Activated T-cell treated with anti-CD3 and anti-CD28 coated beads, Interleukin-2, amount 50 U/mL, for 48 hours (primary cell): ENCODE results near the gene GPR42.
"Not testable (repeated sequence)": the region's sequence is repeated elsewhere in the genome, so short reads cannot be mapped to it uniquely, and the experiment has no call there.

Experiments
- DNase-seq, 2 experiments: peaks; one replicate each; pipeline ENCODE4 v3.0.0-alpha.2; 2020

Gene GPR42

GRCh38 chr19:35363711-35364425 is 7.0 kb upstream of the GPR42 start:
- DNase-seq: peak; percentile 7 to 10

DNA sequence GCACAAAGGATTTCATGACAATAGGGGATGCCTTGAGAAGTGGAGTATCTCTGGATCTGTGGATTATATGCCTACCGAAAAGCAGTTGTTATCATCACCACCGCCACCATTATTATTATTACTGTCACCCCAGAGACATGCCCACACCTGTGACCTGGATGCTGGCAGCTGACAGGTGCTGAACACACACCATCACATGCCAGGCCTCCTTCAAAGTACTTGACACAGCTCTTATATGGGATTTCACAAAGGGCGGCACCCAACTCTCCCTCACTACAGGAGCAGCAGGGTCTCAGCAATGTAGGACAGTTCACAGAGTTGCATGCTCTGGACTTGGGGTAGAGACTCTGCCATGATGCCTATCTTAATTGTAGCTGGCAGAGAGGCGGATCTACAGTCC is 5.6 kb upstream of the GPR42 start:
- DNase-seq: peak in 1 of 2 experiments; percentile 7

GRCh38 chr19:35368378-35368777 is 2.5 kb upstream of the GPR42 start:
- DNase-seq: no peak

DNA sequence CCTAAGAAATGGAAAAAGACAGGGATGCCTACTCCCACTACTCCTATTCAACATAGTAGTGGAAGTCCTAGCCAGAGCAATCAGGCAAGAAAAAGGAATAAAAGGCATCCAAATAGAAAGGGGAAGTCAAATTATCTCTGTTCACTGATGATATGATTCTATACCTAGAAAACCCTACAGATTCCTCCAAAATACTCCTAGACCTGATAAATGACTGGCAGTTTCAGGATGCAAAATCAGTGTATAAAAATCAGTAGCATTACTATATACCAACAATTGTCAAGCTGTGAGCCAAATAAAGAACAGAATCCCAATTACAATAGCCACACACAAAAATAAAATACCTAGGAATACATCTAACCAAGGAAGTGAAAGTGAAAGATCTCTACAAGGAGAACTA is 1.3 kb upstream of the GPR42 start:
- DNase-seq: no peak

- peak in 1 of 2 experiments; percentile 1 for DNase-seq
These were observed 2.6 kb downstream of the GPR42 start for GRCh38 chr19:35373492-35373891.

- not testable (repeated sequence) for DNase-seq
These were observed 3.2 kb downstream of the GPR42 start for GRCh38 chr19:35374031-35374430.

- peak in 1 of 2 experiments; percentile 15 for DNase-seq
These were observed 4.8 kb downstream of the GPR42 start for GRCh38 chr19:35375505-35376307.

- DNase-seq: no peak
These were observed 6.8 kb downstream of the GPR42 start for GRCh38 chr19:35377656-35378055.

GRCh38 chr19:35378356-35378755 is 7.5 kb downstream of the GPR42 start:
- no peak for DNase-seq

DNA sequence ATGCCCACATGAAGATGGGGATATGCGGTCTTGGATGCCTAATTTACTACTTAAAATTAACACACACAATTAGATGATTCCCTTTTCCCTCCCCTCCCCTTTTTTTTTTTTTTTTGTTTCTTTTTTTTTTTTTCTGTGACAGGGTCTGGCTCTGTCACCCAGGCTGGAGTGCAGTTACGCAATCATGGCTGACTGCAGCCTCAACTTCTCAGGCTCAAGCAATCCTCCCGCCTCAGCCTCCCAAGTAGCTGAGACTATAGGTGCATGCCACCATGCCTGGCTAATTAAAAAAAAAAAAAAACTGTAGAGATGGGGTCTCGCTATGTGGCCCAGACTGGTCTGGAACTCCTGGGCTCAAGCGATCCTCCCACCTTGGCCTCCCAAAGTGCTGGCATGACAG is 8.7 kb downstream of the GPR42 start:
- not testable (repeated sequence) for DNase-seq

DNA sequence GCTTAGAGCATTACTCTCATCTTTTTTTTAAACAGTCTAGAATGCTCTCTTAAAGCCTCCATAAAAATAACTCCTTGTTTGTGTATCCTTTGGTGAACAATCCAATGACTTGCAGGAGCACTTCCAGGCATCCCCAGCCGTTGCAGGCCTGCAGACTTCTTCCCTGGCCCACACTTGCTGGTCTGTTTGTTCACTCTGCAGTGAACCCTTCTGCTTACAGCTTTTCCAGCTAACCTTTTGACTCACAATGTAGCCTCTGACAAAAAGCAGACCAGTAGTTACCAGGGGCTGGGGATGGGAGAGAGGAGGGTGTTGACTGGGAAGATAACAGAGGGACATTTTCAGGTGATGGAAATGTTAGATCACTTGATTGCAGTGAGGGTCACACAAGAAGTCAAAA is 9.1 kb downstream of the GPR42 start:
- peak in 1 of 2 experiments; percentile 1 for DNase-seq

- DNase-seq: peak in 1 of 2 experiments; percentile 7
These were observed 9.7 kb downstream of the GPR42 start for GRCh38 chr19:35380450-35381124.

- no peak for DNase-seq
These were observed 10.4 kb downstream of the GPR42 start for GRCh38 chr19:35381318-35381717.

DNA sequence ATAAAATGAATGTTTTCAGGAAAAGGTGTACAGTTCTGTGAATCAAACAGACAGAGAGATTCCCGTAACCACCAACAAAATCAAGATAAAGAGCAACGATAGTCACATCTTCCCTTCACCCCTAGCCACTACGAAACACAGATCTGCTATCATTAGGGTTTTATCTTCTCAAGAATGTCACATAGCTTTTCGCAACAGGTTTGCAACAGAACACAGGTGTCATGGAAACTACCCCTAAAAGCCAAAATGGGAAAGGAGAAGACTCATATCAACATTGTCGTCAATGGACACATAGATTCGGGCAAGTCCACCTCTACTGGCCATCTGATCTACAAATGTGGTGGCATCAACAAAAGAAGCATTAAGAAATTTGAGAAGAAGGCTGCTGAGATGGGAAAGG is 11.1 kb downstream of the GPR42 start:
- DNase-seq: no peak

DNA sequence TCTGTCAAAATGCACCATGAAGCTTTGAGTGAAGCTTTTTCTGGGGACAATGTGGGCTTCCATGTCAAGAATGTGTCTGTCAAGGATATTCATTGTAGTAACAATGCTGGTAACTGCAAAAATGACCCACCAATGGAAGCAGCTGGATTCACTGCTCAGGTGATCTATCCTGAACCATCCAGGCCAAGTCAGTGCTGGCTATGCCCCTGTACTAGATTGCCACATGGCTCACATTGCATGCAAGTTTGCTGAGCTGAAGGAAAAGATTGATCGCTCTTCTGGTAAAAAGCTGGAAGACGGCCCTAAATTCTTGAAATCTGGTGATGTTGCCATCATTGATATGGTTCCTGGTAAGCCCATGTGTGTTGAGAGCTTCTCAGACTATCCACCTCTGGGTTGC is 12.7 kb downstream of the GPR42 start:
- no peak for DNase-seq

GRCh38 chr19:35388277-35389054 is 17.6 kb downstream of the GPR42 start:
- no peak for DNase-seq

DNA sequence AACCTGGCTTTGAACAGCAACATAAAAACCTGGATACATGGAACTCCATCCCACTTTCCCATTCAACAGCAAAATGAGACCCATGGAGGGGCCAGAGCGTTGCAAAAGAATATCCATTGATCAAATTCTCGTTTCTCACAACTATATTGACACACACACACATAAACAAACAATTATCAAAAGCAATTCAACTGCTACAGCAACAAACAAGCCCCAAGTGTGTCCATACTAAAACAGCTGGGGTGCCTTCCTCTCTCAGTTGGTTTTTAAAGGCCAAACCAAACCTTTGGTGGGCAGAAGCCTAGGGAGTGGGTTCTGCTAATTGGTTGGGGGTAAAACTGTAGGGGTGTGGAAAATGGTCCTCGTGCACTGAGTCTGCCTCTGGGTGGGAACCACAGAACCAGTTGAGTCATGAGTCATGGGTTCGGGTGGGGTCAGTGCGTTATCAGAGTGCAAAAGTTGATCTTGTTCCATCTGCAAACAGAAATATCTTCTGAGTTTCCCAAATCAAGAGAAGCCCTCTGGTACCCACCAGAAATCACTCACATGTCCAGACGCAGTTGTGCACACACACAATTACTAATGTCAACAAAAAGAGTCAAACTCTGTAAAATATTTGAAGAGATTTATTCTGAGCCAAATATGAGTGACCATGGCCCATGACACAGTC is 18.5 kb downstream of the GPR42 start:
- DNase-seq: peak in 1 of 2 experiments; percentile 13

DNA sequence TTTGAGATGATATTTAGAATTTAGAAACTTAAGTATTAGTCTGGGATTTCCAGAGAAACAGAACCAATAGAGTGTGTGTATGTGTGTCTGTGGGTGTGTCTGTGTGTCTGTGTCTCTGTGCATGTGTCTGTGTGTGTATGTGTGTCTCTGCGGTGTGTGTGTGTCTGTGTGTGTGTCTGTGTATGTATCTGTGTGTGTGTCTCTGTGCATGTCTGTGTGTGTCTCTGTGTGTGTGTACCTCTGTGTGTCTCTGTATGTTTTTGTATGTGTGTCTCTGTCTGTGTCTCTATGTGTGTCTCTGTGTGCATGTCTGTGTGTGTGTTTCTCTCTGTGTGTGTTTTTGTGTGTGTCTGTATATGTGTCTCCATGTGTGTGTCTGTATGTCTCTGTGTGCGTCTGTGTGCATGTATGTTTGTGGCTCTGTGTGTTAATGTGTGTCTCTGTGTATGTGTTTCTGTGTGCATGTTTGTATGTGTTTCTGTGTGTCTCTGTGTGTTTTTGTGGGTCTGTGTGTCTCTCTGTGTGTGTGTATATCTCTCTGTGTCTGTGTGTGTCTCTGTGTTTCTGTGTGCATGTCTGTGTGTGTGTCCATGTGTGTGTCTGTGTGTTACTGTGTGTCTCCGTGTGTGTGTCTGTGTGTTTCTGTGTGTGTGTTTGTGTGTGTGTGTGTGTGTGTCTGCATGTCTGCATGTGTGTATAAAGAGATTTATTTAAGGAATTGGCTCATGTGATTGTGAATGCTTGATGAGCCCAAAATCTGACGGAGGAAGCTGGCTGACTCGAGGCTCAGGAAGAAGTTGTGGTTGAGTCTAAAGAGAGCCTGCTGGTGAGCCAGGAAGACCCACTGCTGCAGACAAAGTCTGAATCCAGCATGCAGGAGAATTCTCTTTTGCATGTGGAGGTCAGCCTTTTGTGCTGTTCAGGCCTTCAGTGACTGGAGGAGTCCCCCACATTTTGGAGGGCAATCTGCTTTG is 22.2 kb downstream of the GPR42 start:
- DNase-seq: no peak

GRCh38 chr19:35395382-35396199 is 24.7 kb downstream of the GPR42 start:
- DNase-seq: no peak

- no peak for DNase-seq
These were observed 25.5 kb downstream of the GPR42 start for GRCh38 chr19:35396240-35396885.
